Urinary bladder (tissue), 2 donors: ENCODE data around the gene MYBPHL. TPM values are rescaled to one million over a fixed set of nuclear protein-coding genes. Genes with fewer than 3 reads are reported as not detected.

Experiments
- polyA plus RNA-seq: library from polyadenylated mRNA; stranded (reverse); fragments of 200-250 nt; gene quantifications from one replicate; pipeline ENCODE4 v1.2.3, GENCODE V29; 2013
- total RNA-seq: library from RNA; depleted of rRNA; stranded (reverse); fragments of >200 nt; gene quantifications from one replicate; pipeline ENCODE4 v1.2.3, GENCODE V29; 2014
- donor health status: healthy.

MYBPHL gene
- total and polyA plus RNA-seq, 2 donors = 0.22 TPM; not detected in 1

Other genes starting within 250 kb of the MYBPHL start
- 55.9 TPM for gene TAF13, start 231.0 kb downstream of the MYBPHL start, total RNA-seq
- 31.3 TPM for gene TAF13, start 231.0 kb downstream of the MYBPHL start, polyA plus RNA-seq
- gene TMEM167B, start 216.2 kb downstream of the MYBPHL start, total RNA-seq = 43.1 TPM
- 32.8 TPM for gene TMEM167B, start 216.2 kb downstream of the MYBPHL start, polyA plus RNA-seq
- 0.74 TPM for gene ELAPOR1, start 192.9 kb downstream of the MYBPHL start, total RNA-seq
- 0.13 TPM for gene ELAPOR1, start 192.9 kb downstream of the MYBPHL start, polyA plus RNA-seq
- gene SARS1, start 93.1 kb downstream of the MYBPHL start, total RNA-seq = 75.3 TPM
- 136 TPM for gene SARS1, start 93.1 kb downstream of the MYBPHL start, polyA plus RNA-seq
- gene CELSR2, start 57.5 kb downstream of the MYBPHL start, total RNA-seq = 3.6 TPM
- gene CELSR2, start 57.5 kb downstream of the MYBPHL start, polyA plus RNA-seq = 4.9 TPM
- 5.3 TPM for gene PSRC1, start 23.9 kb downstream of the MYBPHL start, total RNA-seq
- gene PSRC1, start 23.9 kb downstream of the MYBPHL start, polyA plus RNA-seq = 6.5 TPM
- 26.5 TPM for gene SORT1, start 90.9 kb upstream of the MYBPHL start, total RNA-seq
- 30.6 TPM for gene SORT1, start 90.9 kb upstream of the MYBPHL start, polyA plus RNA-seq
- 35.5 TPM for gene PSMA5, start 119.4 kb upstream of the MYBPHL start, total RNA-seq
- 53.5 TPM for gene PSMA5, start 119.4 kb upstream of the MYBPHL start, polyA plus RNA-seq
- gene SYPL2, start 159.5 kb upstream of the MYBPHL start, total RNA-seq = 2.4 TPM
- 4.5 TPM for gene SYPL2, start 159.5 kb upstream of the MYBPHL start, polyA plus RNA-seq
- gene ATXN7L2, start 176.9 kb upstream of the MYBPHL start, total RNA-seq = 2.0 TPM
- 4.0 TPM for gene ATXN7L2, start 176.9 kb upstream of the MYBPHL start, polyA plus RNA-seq
- gene CYB561D1, start 187.1 kb upstream of the MYBPHL start, total RNA-seq = 4.0 TPM
- 9.4 TPM for gene CYB561D1, start 187.1 kb upstream of the MYBPHL start, polyA plus RNA-seq
- 2.9 TPM for gene AMIGO1, start 202.7 kb upstream of the MYBPHL start, total RNA-seq
- gene AMIGO1, start 202.7 kb upstream of the MYBPHL start, polyA plus RNA-seq = 6.4 TPM
- gene GPR61, start 232.9 kb upstream of the MYBPHL start, total RNA-seq = 0.11 TPM
- not detected for gene GPR61, start 232.9 kb upstream of the MYBPHL start, polyA plus RNA-seq
- gene GNAI3, start 241.6 kb upstream of the MYBPHL start, total RNA-seq = 17.4 TPM
- 5.1 TPM for gene GNAI3, start 241.6 kb upstream of the MYBPHL start, polyA plus RNA-seq